Activated CD8-positive, alpha-beta T cell treated with anti-CD3 and anti-CD28 coated beads for 36 hours (primary cell): ENCODE results near the gene DPAGT1. TPM values are rescaled to one million over a fixed set of nuclear protein-coding genes. Genes with fewer than 3 reads are reported as not detected.

Experiments
- ATAC-seq: fragments of 200-7000 bp; cut with Tn5 transposase; one replicate; pipeline ENCODE4 v1.10.0; 2021; ENCODE audit warnings: mild to moderate bottlenecking, moderate library complexity
- CTCF ChIA-PET: fragments of 350-600 bp; sonication (Branson Sonifier 250); formaldehyde crosslinking; loops from one replicate; lab custom pipeline; 2021; ENCODE audit warnings: antibody characterized with exemption; lab: Charles Lee
- POLR2A ChIA-PET: fragments of 350-600 bp; sonication (Branson Sonifier 250); formaldehyde crosslinking; loops from one replicate; lab custom pipeline; 2021; ENCODE audit warnings: antibody characterized with exemption; lab: Charles Lee
- DNase-seq: peaks from one replicate; pipeline ENCODE4 v3.0.0-alpha.2; 2020
- H3K27ac Mint-ChIP-seq: one replicate; pipeline ENCODE4 v1.8.0; 2021; ENCODE audit warnings: mild to moderate bottlenecking, mixed read lengths
- H3K27me3 Mint-ChIP-seq: one replicate; pipeline ENCODE4 v1.8.0; 2021; ENCODE audit warnings: mixed read lengths
- H3K36me3 Mint-ChIP-seq: one replicate; pipeline ENCODE4 v1.8.0; 2021; ENCODE audit warnings: low read depth, mixed read lengths
- H3K4me1 Mint-ChIP-seq: one replicate; pipeline ENCODE4 v1.8.0; 2021; ENCODE audit warnings: low read depth, mixed read lengths
- H3K4me3 Mint-ChIP-seq: one replicate; pipeline ENCODE4 v1.8.0; 2021; ENCODE audit warnings: mild to moderate bottlenecking, moderate library complexity, mixed read lengths
- H3K9me3 Mint-ChIP-seq: one replicate; pipeline ENCODE4 v1.8.0; 2021; ENCODE audit warnings: mixed read lengths
- intact Hi-C: fragments of 100-400 bp; cut with micrococcal nuclease; formaldehyde crosslinking; loops from one replicate; pipeline ENCODE4 v1.10.0; 2022
- total RNA-seq, 2 experiments: library from RNA; stranded (reverse); gene quantifications; one replicate each; pipeline ENCODE4 v1.2.3, GENCODE V29; 2021
- TF ChIP-seq, protein P1 (sequence below): fragments of 200-600 bp; IDR thresholded peaks from one replicate; pipeline ENCODE4 v1.8.0; 2022; ENCODE audit warnings: antibody characterized with exemption, mild to moderate bottlenecking

DPAGT1 gene
- total RNA-seq, 2 experiments from 2014 or later, result 51.1 to 52.2 TPM

DNA sequence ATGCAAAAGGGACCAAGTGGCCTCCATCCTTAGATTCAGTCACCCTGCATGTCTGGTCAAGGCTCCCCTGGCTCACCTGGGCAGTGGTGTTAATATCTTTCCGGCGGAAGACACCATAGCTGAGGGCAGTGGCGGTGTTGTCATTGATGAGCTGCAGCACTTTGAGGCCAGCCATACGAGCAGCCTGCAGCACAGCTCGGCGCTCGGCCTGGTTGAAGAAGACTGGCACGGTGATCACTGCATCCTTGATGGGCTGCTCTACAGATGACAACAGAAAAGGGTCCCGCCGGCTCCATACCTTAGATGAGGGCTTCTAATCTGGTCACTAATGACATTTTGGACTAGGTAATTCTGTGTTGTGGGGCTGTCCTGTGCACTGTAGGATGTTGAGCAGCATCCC is 47.2 kb downstream of the DPAGT1 start:
- intact Hi-C loops, result no loop called here
- no peak for ATAC-seq
- H3K36me3 Mint-ChIP-seq, result peaks cover 56% of the 10 kb centered on the region
- POLR2A ChIA-PET, result interaction anchor here (0.7 to 3.7 kb wide), 8 partner anchors 10 to 67 kb away, joined by 3 to 26 read pairs (median 6); partner anchors contain the start of genes HINFP, RPS25, SLC37A4 and TRAPPC4
- no peaks in the 10 kb centered on the region for H3K9me3 Mint-ChIP-seq
- no peak for DNase-seq
- TF ChIP-seq, protein P1, sequence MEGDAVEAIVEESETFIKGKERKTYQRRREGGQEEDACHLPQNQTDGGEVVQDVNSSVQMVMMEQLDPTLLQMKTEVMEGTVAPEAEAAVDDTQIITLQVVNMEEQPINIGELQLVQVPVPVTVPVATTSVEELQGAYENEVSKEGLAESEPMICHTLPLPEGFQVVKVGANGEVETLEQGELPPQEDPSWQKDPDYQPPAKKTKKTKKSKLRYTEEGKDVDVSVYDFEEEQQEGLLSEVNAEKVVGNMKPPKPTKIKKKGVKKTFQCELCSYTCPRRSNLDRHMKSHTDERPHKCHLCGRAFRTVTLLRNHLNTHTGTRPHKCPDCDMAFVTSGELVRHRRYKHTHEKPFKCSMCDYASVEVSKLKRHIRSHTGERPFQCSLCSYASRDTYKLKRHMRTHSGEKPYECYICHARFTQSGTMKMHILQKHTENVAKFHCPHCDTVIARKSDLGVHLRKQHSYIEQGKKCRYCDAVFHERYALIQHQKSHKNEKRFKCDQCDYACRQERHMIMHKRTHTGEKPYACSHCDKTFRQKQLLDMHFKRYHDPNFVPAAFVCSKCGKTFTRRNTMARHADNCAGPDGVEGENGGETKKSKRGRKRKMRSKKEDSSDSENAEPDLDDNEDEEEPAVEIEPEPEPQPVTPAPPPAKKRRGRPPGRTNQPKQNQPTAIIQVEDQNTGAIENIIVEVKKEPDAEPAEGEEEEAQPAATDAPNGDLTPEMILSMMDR, result no peak
- H3K27ac Mint-ChIP-seq, result no peak overlapping the region
- peaks cover 45% of the 10 kb centered on the region for H3K4me1 Mint-ChIP-seq
- CTCF ChIA-PET, result interaction anchor here (1.0 to 4.3 kb wide), 3 partner anchors 11 to 32 kb away, joined by 3 to 18 read pairs (median 5); partner anchors contain the start of gene SLC37A4
- no peak overlapping the region for H3K4me3 Mint-ChIP-seq
- no peaks in the 10 kb centered on the region for H3K27me3 Mint-ChIP-seq

DNA sequence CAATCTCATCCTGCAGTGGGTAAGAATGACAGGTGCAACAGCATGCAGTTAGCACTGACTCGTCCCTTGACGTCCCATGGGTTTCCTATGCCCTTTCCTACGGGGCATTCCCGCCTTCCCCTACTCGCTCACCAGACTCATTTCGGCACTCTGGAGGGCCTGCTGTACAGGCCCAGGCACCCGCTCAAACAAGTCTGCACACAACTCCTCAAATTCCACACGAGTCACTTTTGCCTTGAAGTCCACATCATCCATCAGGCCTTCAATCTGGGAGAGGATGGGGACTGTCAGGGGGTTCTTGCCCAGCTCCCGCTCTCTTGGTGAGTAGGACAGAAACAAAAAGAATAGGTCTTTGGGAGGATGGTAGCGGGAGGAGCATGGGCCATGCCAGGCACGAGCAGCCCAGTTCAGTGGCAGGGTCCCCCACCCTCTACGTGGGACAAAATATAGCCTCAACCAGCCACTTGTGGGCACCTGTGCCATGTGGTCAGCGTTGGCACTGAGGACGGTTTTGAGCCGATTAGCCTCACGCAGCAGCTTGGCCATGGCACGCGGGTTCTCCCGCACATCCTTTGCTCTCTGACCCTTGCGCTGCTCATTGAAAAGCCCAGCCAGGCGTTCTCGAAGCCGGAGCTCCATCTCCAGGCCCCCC is 49.4 kb downstream of the DPAGT1 start:
- peaks cover 71% of the 10 kb centered on the region for H3K36me3 Mint-ChIP-seq
- intact Hi-C loops, result no loop called here
- peaks cover 37% of the 10 kb centered on the region for H3K4me1 Mint-ChIP-seq
- POLR2A ChIA-PET, result interaction anchor here (1.1 to 1.9 kb wide), 4 partner anchors 8 to 42 kb away, joined by 3 to 9 read pairs (median 5); partner anchors contain the start of genes SLC37A4 and TRAPPC4
- peak overlapping the region; percentile 41 for H3K27ac Mint-ChIP-seq
- TF ChIP-seq, protein P1, result no peak
- no peaks in the 10 kb centered on the region for H3K27me3 Mint-ChIP-seq
- no peaks in the 10 kb centered on the region for H3K9me3 Mint-ChIP-seq
- CTCF ChIA-PET, result no interaction called here
- H3K4me3 Mint-ChIP-seq, result no peak overlapping the region
- ATAC-seq, result no peak
- no peak for DNase-seq

DNA sequence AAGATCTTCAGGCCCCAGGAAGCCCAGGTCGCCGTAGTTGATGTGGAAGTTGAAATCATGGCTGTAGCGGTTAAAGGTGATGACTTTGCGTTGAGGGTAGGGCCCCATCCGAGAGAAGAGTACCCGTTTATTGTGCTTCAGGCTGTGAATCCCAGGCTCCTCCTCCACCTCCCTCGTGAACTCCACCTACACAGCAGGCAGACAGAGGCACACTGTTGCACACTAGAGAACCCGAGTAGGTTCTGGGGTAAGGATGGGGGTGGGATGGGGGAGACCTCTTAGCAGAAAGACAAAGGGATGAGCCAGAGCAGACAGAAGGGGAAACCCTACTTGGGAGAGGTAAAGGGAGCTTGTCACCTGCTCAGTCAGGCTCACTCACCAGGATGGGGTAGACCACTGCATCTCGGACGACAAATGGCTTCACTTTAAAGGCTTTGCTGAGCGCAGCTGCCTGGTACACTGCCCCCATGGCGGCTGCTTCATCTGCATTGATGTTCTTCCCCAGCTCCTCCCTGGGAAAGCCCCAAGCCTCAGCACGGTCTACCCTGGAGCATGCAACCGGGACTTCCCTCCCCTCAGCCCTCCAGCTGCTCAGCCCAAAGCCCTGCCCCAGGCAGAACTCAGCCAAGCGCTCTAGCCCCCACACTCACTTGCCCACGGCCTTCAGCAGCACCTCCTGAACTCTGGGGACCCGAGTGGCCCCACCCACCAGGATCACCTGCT is 50.1 kb downstream of the DPAGT1 start:
- peak; percentile 34 for DNase-seq
- Mint-ChIP-seq H3K36me3 (peaks cover 73% of the 10 kb centered on the region), H3K27ac (peak overlapping the region; percentile 55), H3K9me3 (no peaks in the 10 kb centered on the region), H3K27me3 (no peaks in the 10 kb centered on the region), H3K4me3 (no peak overlapping the region), H3K4me1 (peaks cover 37% of the 10 kb centered on the region)
- TF ChIP-seq, protein P1, result no peak
- ChIA-PET CTCF (no interaction called here), POLR2A (interaction anchor here (0.6 to 1.9 kb wide), 7 partner anchors 9 to 1826 kb away, joined by 3 to 9 read pairs (median 3); partner anchors contain the start of gene SLC37A4)
- intact Hi-C loops, result no loop called here
- peak; percentile 28 for ATAC-seq

DNA sequence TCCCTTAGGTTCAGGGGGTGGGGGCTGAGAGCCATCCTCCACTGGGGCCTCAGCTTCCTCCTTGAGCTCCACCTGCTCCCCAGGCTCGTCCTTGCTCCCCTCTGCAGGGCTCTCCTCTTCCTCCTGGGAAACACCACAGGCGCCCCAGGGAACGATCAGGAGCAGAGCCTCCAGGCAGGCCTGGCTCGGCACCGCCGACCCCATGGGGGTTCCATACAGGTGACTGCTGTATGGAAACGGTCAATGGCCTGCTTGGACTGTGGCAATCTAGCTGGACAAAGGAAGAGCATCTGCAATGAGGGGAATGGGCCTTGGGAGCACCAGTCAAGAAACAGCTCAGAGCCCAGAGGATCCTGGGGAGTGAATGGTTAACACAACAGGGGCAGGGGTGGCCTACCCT is 52.6 kb downstream of the DPAGT1 start:
- ATAC-seq (no peak), DNase-seq (no peak)
- ChIA-PET CTCF (interaction anchor here (2.0 kb wide), 1 partner anchor 18 kb away, joined by 7 read pairs; the partner anchor contains the start of gene SLC37A4), POLR2A (interaction anchor here (0.6 kb wide), 1 partner anchor 45 kb away, joined by 3 read pairs; no protein-coding TSS in a partner anchor)
- Mint-ChIP-seq H3K4me3 (no peak overlapping the region), H3K4me1 (peaks cover 21% of the 10 kb centered on the region), H3K9me3 (no peaks in the 10 kb centered on the region), H3K36me3 (peaks cover 61% of the 10 kb centered on the region), H3K27me3 (no peaks in the 10 kb centered on the region), H3K27ac (no peak overlapping the region)
- intact Hi-C loops, result no loop called here
- TF ChIP-seq, protein P1, result no peak
